Measurements from ENCODE around the gene SYNGR3. TPM values are rescaled to one million over a fixed set of nuclear protein-coding genes. Genes with fewer than 3 reads are reported as not detected.

The SYNGR3 gene
- polyA plus RNA-seq, 1 donor from 2014 or later = 61.0 TPM

GRCh38 chr16:2005646-2006045 is 15.9 kb downstream of the SYNGR3 start:
- no peaks in the 10 kb centered on the region for H3K27me3 ChIP-seq (ENCODE audit: insufficient read depth, low read depth, low read length)
- H3K27ac ChIP-seq (ENCODE audit: low read length) = no peak overlapping the region
- peaks cover 5% of the 10 kb centered on the region for H4K20me1 ChIP-seq (ENCODE audit: insufficient read depth)
- TF ChIP-seq SMC3 (conservative IDR thresholded peaks at IDR 0.05; ENCODE audit: poor library complexity) (no peak), REST (IDR thresholded peaks at IDR 0.05; ENCODE audit: borderline replicate concordance) (no peak), POLR2AphosphoS5 (IDR thresholded peaks at IDR 0.05) (no peak), MXI1 (conservative IDR thresholded peaks at IDR 0.05; ENCODE audit: poor library complexity, severe bottlenecking) (no peak), RAD21 (conservative IDR thresholded peaks at IDR 0.05) (no peak), CTCF (IDR thresholded peaks at IDR 0.05; ENCODE audit: poor library complexity, severe bottlenecking) (no peak), TAF1 (IDR thresholded peaks at IDR 0.05; ENCODE audit: low read depth) (no peak), EZH2 (IDR thresholded peaks at IDR 0.05; ENCODE audit: borderline replicate concordance, insufficient read depth, low read length, poor library complexity, severe bottlenecking) (no peak), EP300 (conservative IDR thresholded peaks at IDR 0.05; ENCODE audit: poor library complexity, severe bottlenecking) (no peak)
- H3K4me3 ChIP-seq (ENCODE audit: low read length) = no peak overlapping the region
- no peak overlapping the region for H2AFZ ChIP-seq (ENCODE audit: low read depth, low read length)
- no peaks in the 10 kb centered on the region for H3K9me2 ChIP-seq (ENCODE audit: insufficient read depth, low read length)
- no peaks in the 10 kb centered on the region for H3K9me3 ChIP-seq (ENCODE audit: low read length)
- H3K36me3 ChIP-seq (ENCODE audit: insufficient read depth, low read length) = no peaks in the 10 kb centered on the region
- H3K9ac ChIP-seq (ENCODE audit: low read length) = no peak overlapping the region
- no peak overlapping the region for H3K4me2 ChIP-seq (ENCODE audit: low read length)
- H3F3A ChIP-seq (ENCODE audit: insufficient read depth, low read length, poor library complexity, severe bottlenecking) = no peaks in the 10 kb centered on the region
- H3K79me2 ChIP-seq (replicated peaks; ENCODE audit: insufficient read depth, low read length) = peaks cover 46% of the 10 kb centered on the region

- no peaks in the 10 kb centered on the region for H3K36me3 ChIP-seq (ENCODE audit: insufficient read depth, low read length)
- H3K9me3 ChIP-seq (ENCODE audit: low read length) = no peaks in the 10 kb centered on the region
- H3K27me3 ChIP-seq (ENCODE audit: insufficient read depth, low read depth, low read length) = no peaks in the 10 kb centered on the region
- TF ChIP-seq EP300 (conservative IDR thresholded peaks at IDR 0.05; ENCODE audit: poor library complexity, severe bottlenecking) = no peak
- no peak for TF ChIP-seq MXI1 (conservative IDR thresholded peaks at IDR 0.05; ENCODE audit: poor library complexity, severe bottlenecking)
- no peak for TF ChIP-seq REST (IDR thresholded peaks at IDR 0.05; ENCODE audit: borderline replicate concordance)
- no peak for TF ChIP-seq CTCF (IDR thresholded peaks at IDR 0.05; ENCODE audit: poor library complexity, severe bottlenecking)
- TF ChIP-seq POLR2AphosphoS5 (IDR thresholded peaks at IDR 0.05) = no peak
- TF ChIP-seq EZH2 (IDR thresholded peaks at IDR 0.05; ENCODE audit: borderline replicate concordance, insufficient read depth, low read length, poor library complexity, severe bottlenecking) = no peak
- TF ChIP-seq TAF1 (IDR thresholded peaks at IDR 0.05; ENCODE audit: low read depth) = no peak
- TF ChIP-seq SMC3 (conservative IDR thresholded peaks at IDR 0.05; ENCODE audit: poor library complexity) = no peak
- no peak for TF ChIP-seq RAD21 (conservative IDR thresholded peaks at IDR 0.05)
- peaks cover 5% of the 10 kb centered on the region for H4K20me1 ChIP-seq (ENCODE audit: insufficient read depth)
- no peak overlapping the region for H3K27ac ChIP-seq (ENCODE audit: low read length)
- no peaks in the 10 kb centered on the region for H3F3A ChIP-seq (ENCODE audit: insufficient read depth, low read length, poor library complexity, severe bottlenecking)
- no peaks in the 10 kb centered on the region for H3K9me2 ChIP-seq (ENCODE audit: insufficient read depth, low read length)
- H3K9ac ChIP-seq (ENCODE audit: low read length) = no peak overlapping the region
- no peak overlapping the region for H3K4me3 ChIP-seq (ENCODE audit: low read length)
- no peak overlapping the region for H3K4me2 ChIP-seq (ENCODE audit: low read length)
- H2AFZ ChIP-seq (ENCODE audit: low read depth, low read length) = no peak overlapping the region
- H3K79me2 ChIP-seq (replicated peaks; ENCODE audit: insufficient read depth, low read length) = peaks cover 46% of the 10 kb centered on the region
Measured at GRCh38 chr16:2006317-2006716, 16.5 kb downstream of the SYNGR3 start.
